ENCODE results near the gene EIF3J.

EIF3J gene

GRCh38 chr15:44570361-44570760 is 33.4 kb downstream of the EIF3J start:
- H3K4me1 ChIP-seq (ENCODE audit: insufficient read depth, low read length), result no peaks in the 10 kb centered on the region
- H3K27ac ChIP-seq (ENCODE audit: low read depth, low read length), result no peak overlapping the region
- peaks cover 62% of the 10 kb centered on the region for H3K36me3 ChIP-seq (ENCODE audit: insufficient read depth, low read length)
- no peaks in the 10 kb centered on the region for H3K27me3 ChIP-seq (ENCODE audit: control insufficient read depth in 1 of 2, insufficient read depth in 2 of 2, low read length in 2 of 2)
- H3K4me3 ChIP-seq (ENCODE audit: low read depth in 1 of 2, low read length in 2 of 2), result no peak overlapping the region
- no peaks in the 10 kb centered on the region for H3K9me3 ChIP-seq (ENCODE audit: low read length)
- no peak overlapping the region for H3K9ac ChIP-seq (ENCODE audit: low read length)

GRCh38 chr15:44573386-44573785 is 36.4 kb downstream of the EIF3J start:
- Histone ChIP-seq H3K27ac (ENCODE audit: low read depth, low read length) (no peak overlapping the region), H3K9me3 (ENCODE audit: low read length) (no peaks in the 10 kb centered on the region), H3K4me3 (ENCODE audit: low read depth in 1 of 2, low read length in 2 of 2) (no peak overlapping the region), H3K36me3 (ENCODE audit: insufficient read depth, low read length) (peaks cover 37% of the 10 kb centered on the region), H3K27me3 (ENCODE audit: control insufficient read depth in 1 of 2, insufficient read depth in 2 of 2, low read length in 2 of 2) (no peaks in the 10 kb centered on the region), H3K4me1 (ENCODE audit: insufficient read depth, low read length) (no peaks in the 10 kb centered on the region), H3K9ac (ENCODE audit: low read length) (no peak overlapping the region)

GRCh38 chr15:44574734-44575133 is 37.8 kb downstream of the EIF3J start:
- no peaks in the 10 kb centered on the region for H3K9me3 ChIP-seq (ENCODE audit: low read length)
- H3K4me3 ChIP-seq (ENCODE audit: low read depth in 1 of 2, low read length in 2 of 2), result no peak overlapping the region
- no peak overlapping the region for H3K9ac ChIP-seq (ENCODE audit: low read length)
- no peak overlapping the region for H3K27ac ChIP-seq (ENCODE audit: low read depth, low read length)
- peaks cover 33% of the 10 kb centered on the region for H3K36me3 ChIP-seq (ENCODE audit: insufficient read depth, low read length)
- H3K27me3 ChIP-seq (ENCODE audit: control insufficient read depth in 1 of 2, insufficient read depth in 2 of 2, low read length in 2 of 2), result no peaks in the 10 kb centered on the region
- H3K4me1 ChIP-seq (ENCODE audit: insufficient read depth, low read length), result no peaks in the 10 kb centered on the region

GRCh38 chr15:44580105-44580504 is 43.2 kb downstream of the EIF3J start:
- Histone ChIP-seq H3K4me3 (ENCODE audit: low read depth in 1 of 2, low read length in 2 of 2) (no peak overlapping the region), H3K36me3 (ENCODE audit: insufficient read depth, low read length) (peaks cover 25% of the 10 kb centered on the region), H3K4me1 (ENCODE audit: insufficient read depth, low read length) (no peaks in the 10 kb centered on the region), H3K9me3 (ENCODE audit: low read length) (no peaks in the 10 kb centered on the region), H3K27me3 (ENCODE audit: control insufficient read depth in 1 of 2, insufficient read depth in 2 of 2, low read length in 2 of 2) (no peaks in the 10 kb centered on the region), H3K27ac (ENCODE audit: low read depth, low read length) (no peak overlapping the region), H3K9ac (ENCODE audit: low read length) (no peak overlapping the region)

- Histone ChIP-seq H3K27me3 (ENCODE audit: control insufficient read depth in 1 of 2, insufficient read depth in 2 of 2, low read length in 2 of 2) (no peaks in the 10 kb centered on the region), H3K36me3 (ENCODE audit: insufficient read depth, low read length) (peaks cover 50% of the 10 kb centered on the region), H3K4me3 (ENCODE audit: low read depth in 1 of 2, low read length in 2 of 2) (no peak overlapping the region), H3K4me1 (ENCODE audit: insufficient read depth, low read length) (no peaks in the 10 kb centered on the region), H3K9ac (ENCODE audit: low read length) (no peak overlapping the region), H3K9me3 (ENCODE audit: low read length) (no peaks in the 10 kb centered on the region), H3K27ac (ENCODE audit: low read depth, low read length) (no peak overlapping the region)
These were observed 47.3 kb downstream of the EIF3J start for GRCh38 chr15:44584162-44584749.

- H3K4me3 ChIP-seq (ENCODE audit: low read depth in 1 of 2, low read length in 2 of 2), result no peak overlapping the region
- no peaks in the 10 kb centered on the region for H3K9me3 ChIP-seq (ENCODE audit: low read length)
- H3K4me1 ChIP-seq (ENCODE audit: insufficient read depth, low read length), result no peaks in the 10 kb centered on the region
- no peak overlapping the region for H3K9ac ChIP-seq (ENCODE audit: low read length)
- H3K36me3 ChIP-seq (ENCODE audit: insufficient read depth, low read length), result peaks cover 63% of the 10 kb centered on the region
- no peak overlapping the region for H3K27ac ChIP-seq (ENCODE audit: low read depth, low read length)
- no peaks in the 10 kb centered on the region for H3K27me3 ChIP-seq (ENCODE audit: control insufficient read depth in 1 of 2, insufficient read depth in 2 of 2, low read length in 2 of 2)
These were observed 48.7 kb downstream of the EIF3J start for GRCh38 chr15:44585633-44586032.

GRCh38 chr15:44588541-44588940 is 51.6 kb downstream of the EIF3J start:
- H3K36me3 ChIP-seq (ENCODE audit: insufficient read depth, low read length), result peaks cover 80% of the 10 kb centered on the region
- H3K9me3 ChIP-seq (ENCODE audit: low read length), result no peaks in the 10 kb centered on the region
- H3K27me3 ChIP-seq (ENCODE audit: control insufficient read depth in 1 of 2, insufficient read depth in 2 of 2, low read length in 2 of 2), result no peaks in the 10 kb centered on the region
- H3K9ac ChIP-seq (ENCODE audit: low read length), result no peak overlapping the region
- no peak overlapping the region for H3K4me3 ChIP-seq (ENCODE audit: low read depth in 1 of 2, low read length in 2 of 2)
- no peaks in the 10 kb centered on the region for H3K4me1 ChIP-seq (ENCODE audit: insufficient read depth, low read length)
- no peak overlapping the region for H3K27ac ChIP-seq (ENCODE audit: low read depth, low read length)

GRCh38 chr15:44591326-44591725 is 54.4 kb downstream of the EIF3J start:
- no peaks in the 10 kb centered on the region for H3K27me3 ChIP-seq (ENCODE audit: control insufficient read depth in 1 of 2, insufficient read depth in 2 of 2, low read length in 2 of 2)
- H3K9ac ChIP-seq (ENCODE audit: low read length), result no peak overlapping the region
- no peaks in the 10 kb centered on the region for H3K9me3 ChIP-seq (ENCODE audit: low read length)
- H3K4me3 ChIP-seq (ENCODE audit: low read depth in 1 of 2, low read length in 2 of 2), result no peak overlapping the region
- H3K27ac ChIP-seq (ENCODE audit: low read depth, low read length), result no peak overlapping the region
- no peaks in the 10 kb centered on the region for H3K4me1 ChIP-seq (ENCODE audit: insufficient read depth, low read length)
- peaks cover 81% of the 10 kb centered on the region for H3K36me3 ChIP-seq (ENCODE audit: insufficient read depth, low read length)

- H3K27me3 ChIP-seq (ENCODE audit: control insufficient read depth in 1 of 2, insufficient read depth in 2 of 2, low read length in 2 of 2), result no peaks in the 10 kb centered on the region
- H3K27ac ChIP-seq (ENCODE audit: low read depth, low read length), result no peak overlapping the region
- H3K9ac ChIP-seq (ENCODE audit: low read length), result no peak overlapping the region
- peaks cover 82% of the 10 kb centered on the region for H3K36me3 ChIP-seq (ENCODE audit: insufficient read depth, low read length)
- H3K4me3 ChIP-seq (ENCODE audit: low read depth in 1 of 2, low read length in 2 of 2), result no peak overlapping the region
- H3K4me1 ChIP-seq (ENCODE audit: insufficient read depth, low read length), result no peaks in the 10 kb centered on the region
- no peaks in the 10 kb centered on the region for H3K9me3 ChIP-seq (ENCODE audit: low read length)
These were observed 56.2 kb downstream of the EIF3J start for GRCh38 chr15:44593042-44593736.

- H3K4me3 ChIP-seq (ENCODE audit: low read depth in 1 of 2, low read length in 2 of 2), result no peak overlapping the region
These were observed 58.3 kb downstream of the EIF3J start for GRCh38 chr15:44595246-44595645.

GRCh38 chr15:44595656-44596510 is 58.9 kb downstream of the EIF3J start:
- Histone ChIP-seq H3K9me3 (ENCODE audit: low read length) (no peaks in the 10 kb centered on the region), H3K4me3 (ENCODE audit: low read depth in 1 of 2, low read length in 2 of 2) (no peak overlapping the region), H3K4me1 (ENCODE audit: insufficient read depth, low read length) (no peaks in the 10 kb centered on the region), H3K36me3 (ENCODE audit: insufficient read depth, low read length) (peaks cover 65% of the 10 kb centered on the region), H3K9ac (ENCODE audit: low read length) (no peak overlapping the region), H3K27me3 (ENCODE audit: control insufficient read depth in 1 of 2, insufficient read depth in 2 of 2, low read length in 2 of 2) (no peaks in the 10 kb centered on the region), H3K27ac (ENCODE audit: low read depth, low read length) (no peak overlapping the region)

More at GRCh38 chr15:44595246-44595645, 58.3 kb downstream of the EIF3J start:
- Histone ChIP-seq H3K4me1 (ENCODE audit: insufficient read depth, low read length) (no peaks in the 10 kb centered on the region), H3K27ac (ENCODE audit: low read depth, low read length) (no peak overlapping the region), H3K36me3 (ENCODE audit: insufficient read depth, low read length) (peaks cover 71% of the 10 kb centered on the region), H3K9me3 (ENCODE audit: low read length) (no peaks in the 10 kb centered on the region), H3K27me3 (ENCODE audit: control insufficient read depth in 1 of 2, insufficient read depth in 2 of 2, low read length in 2 of 2) (no peaks in the 10 kb centered on the region), H3K9ac (ENCODE audit: low read length) (no peak overlapping the region)

Data from muscle layer of colon (tissue), 2 donors.